GM19397 (cell line): ENCODE results near the gene SPOPL.

ENCODE experiments used
- ATAC-seq: cut with Tn5 transposase; IDR thresholded peaks from one replicate; pipeline ENCODE4 v1.9.1; 2021; ENCODE audit warnings: mild to moderate bottlenecking, moderate library complexity; ENCODE audit not compliant: unreplicated experiment

SPOPL gene

GRCh38 chr2:138600732-138601457 lies 99.3 kb downstream of the SPOPL start:
- no peak for ATAC-seq

- no peak for ATAC-seq
Observed at GRCh38 chr2:138601458-138602165, 100.0 kb downstream of the SPOPL start.

GRCh38 chr2:138602166-138602460 lies 100.5 kb downstream of the SPOPL start:
- ATAC-seq: no peak

GRCh38 chr2:138607746-138608145 lies 106.2 kb downstream of the SPOPL start:
- ATAC-seq: no peak

- no peak for ATAC-seq
Observed at GRCh38 chr2:138609446-138609845, 107.9 kb downstream of the SPOPL start.

- no peak for ATAC-seq
Observed at GRCh38 chr2:138610201-138610953, 108.8 kb downstream of the SPOPL start.

GRCh38 chr2:138615257-138615656 lies 113.7 kb downstream of the SPOPL start:
- no peak for ATAC-seq

- no peak for ATAC-seq
Observed at GRCh38 chr2:138617026-138617425, 115.5 kb downstream of the SPOPL start.

GRCh38 chr2:138618971-138619370 lies 117.4 kb downstream of the SPOPL start:
- no peak for ATAC-seq

GRCh38 chr2:138620431-138620830 lies 118.9 kb downstream of the SPOPL start:
- no peak for ATAC-seq

GRCh38 chr2:138621139-138621538 lies 119.6 kb downstream of the SPOPL start:
- ATAC-seq: no peak

GRCh38 chr2:138622613-138623012 lies 121.0 kb downstream of the SPOPL start:
- no peak for ATAC-seq
